HG02588 (cell line): ENCODE measurements around the gene LRRC27.
A peak's percentile ranks its signal among the peaks of the same experiment; 100 is the strongest.

Source experiments
- ATAC-seq: cut with Tn5 transposase; IDR thresholded peaks from one replicate; pipeline ENCODE4 v1.9.1; 2021; ENCODE audit warnings: mild to moderate bottlenecking, moderate library complexity; ENCODE audit not compliant: unreplicated experiment

The LRRC27 gene

GRCh38 chr10:132421847-132422751, 90.1 kb downstream of the LRRC27 start:
- ATAC-seq, result peak; percentile 56

DNA sequence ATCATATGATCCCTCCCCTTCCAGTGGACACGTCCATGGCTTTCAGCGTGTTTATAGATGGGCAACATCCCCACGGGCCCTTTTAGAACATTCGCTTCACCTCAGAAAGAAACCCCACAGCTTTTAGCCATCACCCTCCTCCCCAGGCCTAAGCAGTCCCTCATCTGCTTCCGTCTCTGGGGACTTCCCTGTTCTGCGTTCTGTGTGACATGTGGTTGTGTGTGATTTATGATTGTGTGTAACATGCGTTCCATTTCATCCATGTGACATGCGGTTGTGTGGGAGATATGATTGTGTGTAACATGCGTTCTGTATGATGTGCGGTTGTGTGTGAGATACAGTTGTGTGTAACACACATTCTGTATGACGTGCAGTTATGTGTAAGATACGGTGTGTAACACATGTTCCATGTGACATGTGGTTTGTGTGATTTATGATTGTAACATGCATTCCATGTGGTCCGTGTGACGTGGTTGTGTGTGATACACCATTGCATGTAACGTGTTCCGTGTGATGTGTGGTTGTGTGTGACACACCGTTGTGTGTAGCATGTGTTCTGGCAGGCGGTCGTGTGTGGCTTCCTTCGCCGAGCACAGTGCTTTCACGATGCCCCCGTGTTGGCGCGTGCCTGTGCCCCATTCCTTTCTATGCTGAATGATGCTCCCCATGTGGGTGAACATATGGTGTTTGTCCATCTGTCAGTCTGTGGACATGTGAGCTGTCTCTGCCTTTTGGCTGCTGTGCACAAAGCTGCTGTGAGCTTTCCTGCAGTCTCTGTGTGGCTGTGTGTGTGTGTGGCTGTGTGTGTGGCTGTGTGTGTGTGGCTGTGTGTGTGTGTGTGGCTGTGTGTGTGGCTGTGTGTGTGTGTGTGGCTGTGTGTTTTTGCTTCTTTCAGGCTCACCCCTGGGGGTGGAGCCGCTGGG, 91.2 kb downstream of the LRRC27 start:
- ATAC-seq, result no peak

DNA sequence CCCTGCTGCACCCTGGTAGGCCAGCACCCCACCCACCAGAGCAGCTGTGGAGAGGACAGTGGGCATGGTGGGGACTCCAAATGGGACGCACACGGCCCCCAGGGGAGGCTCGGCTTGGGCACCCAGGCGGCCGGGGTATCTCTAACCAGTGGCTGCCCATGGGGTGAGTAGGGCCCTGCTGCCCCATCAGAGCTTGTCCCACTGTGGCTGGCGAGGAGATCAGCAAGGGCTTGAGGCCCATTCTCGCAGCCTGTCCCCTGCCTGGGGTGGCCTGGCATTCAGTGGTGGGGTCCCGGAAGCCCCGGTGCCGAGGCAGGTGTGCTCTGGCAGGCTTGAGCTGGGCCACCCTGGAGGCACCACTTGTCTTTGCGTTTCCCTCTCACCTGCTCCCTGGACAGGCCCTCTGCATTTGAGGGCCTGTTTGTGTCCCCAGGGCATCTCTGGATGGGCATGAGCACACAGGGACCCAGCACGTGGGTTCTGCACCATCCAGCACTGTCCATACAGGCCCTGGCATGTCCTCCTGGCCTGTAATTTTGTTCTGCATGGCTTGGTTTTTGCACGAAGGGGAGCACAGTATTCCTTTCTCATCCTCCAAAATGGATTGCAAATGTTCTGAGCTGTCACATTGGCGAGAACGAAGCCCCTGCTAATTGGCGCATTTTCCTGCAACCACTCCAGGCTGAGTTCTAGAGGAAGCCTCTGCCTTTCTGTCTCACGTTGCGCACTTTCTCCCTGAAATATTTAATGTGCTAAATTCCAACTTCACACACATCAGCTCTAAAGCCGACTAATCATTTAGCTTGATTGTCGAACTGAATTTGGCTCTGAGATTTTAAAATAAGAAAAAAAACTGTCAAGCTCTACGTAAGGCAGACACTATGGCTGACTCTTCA, 92.2 kb downstream of the LRRC27 start:
- ATAC-seq, result no peak

DNA sequence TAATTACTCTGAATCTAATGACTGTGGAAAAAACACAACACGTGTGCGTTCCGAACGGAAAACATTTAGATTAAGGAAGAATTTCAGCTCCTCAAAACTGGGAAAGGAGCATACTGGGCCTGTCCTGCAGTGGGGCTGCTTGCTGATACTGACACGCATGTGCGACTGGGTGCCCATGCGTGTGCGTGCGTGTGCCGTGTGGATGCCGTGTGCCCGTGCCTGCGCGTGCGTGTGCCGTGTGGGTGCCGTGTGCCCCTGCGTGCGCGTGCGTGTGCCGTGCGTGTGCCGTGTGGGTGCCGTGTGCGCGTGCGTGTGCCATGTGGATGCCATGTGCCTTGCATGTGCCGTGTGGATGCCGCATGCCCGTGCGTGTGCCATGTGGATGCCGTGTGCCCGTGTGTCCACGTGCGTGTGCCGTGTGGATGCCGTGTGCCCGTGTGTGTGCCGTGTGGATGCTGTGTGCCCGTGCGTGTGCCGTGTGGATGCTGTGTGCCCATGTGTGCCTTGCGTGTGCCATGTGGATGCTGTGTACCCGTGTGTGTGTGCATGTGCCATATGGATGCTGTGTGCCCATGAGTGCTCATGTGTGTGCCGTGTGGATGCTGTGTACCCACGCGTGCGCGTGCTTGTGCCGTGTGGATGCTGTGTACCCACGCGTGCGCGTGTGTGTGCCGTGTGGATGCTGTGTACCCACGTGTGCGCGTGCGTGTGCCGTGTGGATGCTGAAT, 93.2 kb downstream of the LRRC27 start:
- ATAC-seq, result no peak

DNA sequence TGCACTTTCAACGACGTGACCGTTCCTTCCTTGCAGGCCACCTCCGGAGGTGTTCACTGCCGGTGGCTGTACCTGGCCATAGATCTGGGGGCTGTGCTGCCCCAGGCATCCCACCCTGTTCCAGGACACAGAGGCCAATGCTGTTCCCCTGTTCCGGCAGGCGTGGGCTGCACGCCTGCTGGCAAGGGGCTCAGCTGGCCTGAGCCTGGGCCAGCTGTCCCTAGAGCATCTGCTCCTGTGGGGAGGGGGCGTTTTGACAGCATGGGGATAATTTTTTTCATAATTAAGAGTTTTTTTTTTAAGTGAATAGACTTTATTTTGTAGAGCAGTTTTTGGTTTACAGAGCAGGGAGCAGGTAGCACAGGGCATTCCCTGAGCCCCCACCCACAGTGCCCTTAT, 93.8 kb downstream of the LRRC27 start:
- ATAC-seq, result no peak

GRCh38 chr10:132427006-132427771, 95.2 kb downstream of the LRRC27 start:
- no peak for ATAC-seq

- no peak for ATAC-seq
These were observed 96.0 kb downstream of the LRRC27 start for GRCh38 chr10:132427939-132428367.

- ATAC-seq, result no peak
These were observed 96.5 kb downstream of the LRRC27 start for GRCh38 chr10:132428486-132428995.
